H1 (cell line): ENCODE results near the gene INPP5A. TPM values are rescaled to one million over a fixed set of nuclear protein-coding genes. Genes with fewer than 3 reads are reported as not detected.

Experiments used
- BCL11A ChIP-seq, 2 experiments: IDR thresholded peaks; one replicate each; pipeline ENCODE4 v1.6.1; 2011; ENCODE audit warnings: low read depth in 2 of 2, low read length in 2 of 2, mild to moderate bottlenecking in 2 of 2
- CBX8 ChIP-seq: fragments of 300-800, 300-1000 bp; sonication (generic); IDR thresholded peaks from 2 replicates; pipeline ENCODE4 v1.7.1; 2016; ENCODE audit warnings: low read depth, low read length, borderline replicate concordance
- CHD2 ChIP-seq: IDR thresholded peaks from 2 replicates; pipeline ENCODE4 v1.6.1; 2012; ENCODE audit warnings: low read length, improper control_type of control experiment
- CHD7 ChIP-seq: fragments of 300-600 bp; sonication (generic); IDR thresholded peaks from 2 replicates; pipeline ENCODE4 v1.7.1; 2012; ENCODE audit warnings: low read length, moderate library complexity, mild to moderate bottlenecking, inconsistent platforms; ENCODE audit not compliant: insufficient replicate concordance
- POLR2A ChIP-seq, 2 experiments: IDR thresholded peaks; 1 replicate in 1 of 2; 2 replicates in 1 of 2; pipeline ENCODE4 v1.6.1; 2011; ENCODE audit warnings: low read depth in 2 of 2, low read length in 2 of 2, mild to moderate bottlenecking in 2 of 2; ENCODE audit errors: control extremely low read depth in 1 of 2
- POLR2AphosphoS5 ChIP-seq: IDR thresholded peaks from 2 replicates; pipeline ENCODE4 v1.6.1; 2011; ENCODE audit warnings: low read depth, low read length
- POU5F1 ChIP-seq: IDR thresholded peaks from 2 replicates; pipeline ENCODE4 v1.6.1; 2011; ENCODE audit warnings: low read depth, mild to moderate bottlenecking, low read length, moderate library complexity
- RBBP5 ChIP-seq: IDR thresholded peaks from 2 replicates; pipeline ENCODE4 v1.7.1; 2012; ENCODE audit warnings: low read depth, mild to moderate bottlenecking, inconsistent platforms, low read length, moderate library complexity, borderline replicate concordance
- SAP30 ChIP-seq: fragments of 300-600 bp; sonication (generic); IDR thresholded peaks from 2 replicates; pipeline ENCODE4 v1.7.1; 2012; ENCODE audit warnings: low read length, moderate library complexity, mild to moderate bottlenecking, inconsistent platforms; ENCODE audit not compliant: insufficient read depth, insufficient replicate concordance
- TAF7 ChIP-seq: optimal IDR thresholded peaks from 2 replicates; pipeline ENCODE3; 2011; ENCODE audit warnings: low read depth, mild to moderate bottlenecking, inconsistent platforms, low read length, moderate library complexity, borderline replicate concordance
- polyA plus RNA-seq, 7 experiments: library from polyadenylated mRNA; depleted of rRNA in 3 of 7; stranded (reverse) in 5 of 7; unstranded in 2 of 7; fragments of >200 nt in 5 of 7; fragments of 200-250 nt in 2 of 7; gene quantifications; 1 replicate in 5 of 7; 2 replicates in 1 of 7; 4 replicates in 1 of 7; pipeline versions ENCODE4 v1.2.1 to v1.2.3, GENCODE V29; 2011 to 2013; ENCODE audit warnings: missing spikeins in 2 of 7, mixed read lengths in 2 of 7
- total RNA-seq: library from RNA; stranded (reverse); fragmentation: NEBNext Ultra II Directional; extraction: Animal tissue kit (Norgen Biotek cat#: 25700); gene quantifications from 2 replicates; pipeline ENCODE4 v1.2.1, GENCODE V29; 2021
- TF ChIP-seq, protein P1 (sequence below): IDR thresholded peaks from 2 replicates; pipeline ENCODE4 v1.6.1; 2011; ENCODE audit warnings: low read depth, mild to moderate bottlenecking, low read length; ENCODE audit not compliant: insufficient read depth

The INPP5A gene
- total and polyA plus RNA-seq, 2 of the 8 experiments (the other 6 are each of a cell fraction or from before 2014, with no cell fraction given), result 19.7 to 27.5 TPM

DNA sequence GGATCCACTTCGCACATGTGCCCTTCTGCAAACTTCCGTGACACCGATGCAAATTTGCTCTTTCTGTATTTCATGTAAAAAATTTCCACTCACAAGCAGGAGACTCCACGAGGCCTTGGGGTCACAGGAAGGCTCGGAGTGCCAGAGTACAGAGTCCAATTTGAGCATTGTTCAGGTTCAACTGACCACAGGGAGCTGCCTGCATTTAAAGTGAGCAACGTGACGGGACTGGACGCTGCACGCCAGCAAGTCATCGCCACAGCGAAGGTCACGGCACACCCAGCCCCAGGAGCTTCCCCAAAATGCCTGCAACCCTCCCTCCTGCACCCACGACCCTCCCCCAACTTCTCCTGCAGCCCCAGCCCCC is 289.8 kb downstream of the INPP5A start (continued):
- TF ChIP-seq CHD7 (no peak), TAF7 (no peak), POU5F1 (no peak), POLR2A (IDR thresholded peaks at IDR 0.05; ENCODE audit: control extremely low read depth in 1 of 2, low read depth in 2 of 2, low read length in 2 of 2) (no peak), RBBP5 (no peak), POLR2AphosphoS5 (no peak), CBX8 (no peak), CHD2 (no peak), BCL11A (IDR thresholded peaks at IDR 0.05; ENCODE audit: low read depth in 2 of 2, low read length in 2 of 2) (no peak), SAP30 (no peak)
- TF ChIP-seq, protein P1, sequence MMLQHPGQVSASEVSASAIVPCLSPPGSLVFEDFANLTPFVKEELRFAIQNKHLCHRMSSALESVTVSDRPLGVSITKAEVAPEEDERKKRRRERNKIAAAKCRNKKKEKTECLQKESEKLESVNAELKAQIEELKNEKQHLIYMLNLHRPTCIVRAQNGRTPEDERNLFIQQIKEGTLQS, result no peak
